ENCODE results near the gene PLCB1. TPM values are rescaled to one million over a fixed set of nuclear protein-coding genes. Genes with fewer than 3 reads are reported as not detected.

The PLCB1 gene
- polyA plus RNA-seq, 3 donors = 2.5 to 12.7 (median 3.6) TPM

DNA sequence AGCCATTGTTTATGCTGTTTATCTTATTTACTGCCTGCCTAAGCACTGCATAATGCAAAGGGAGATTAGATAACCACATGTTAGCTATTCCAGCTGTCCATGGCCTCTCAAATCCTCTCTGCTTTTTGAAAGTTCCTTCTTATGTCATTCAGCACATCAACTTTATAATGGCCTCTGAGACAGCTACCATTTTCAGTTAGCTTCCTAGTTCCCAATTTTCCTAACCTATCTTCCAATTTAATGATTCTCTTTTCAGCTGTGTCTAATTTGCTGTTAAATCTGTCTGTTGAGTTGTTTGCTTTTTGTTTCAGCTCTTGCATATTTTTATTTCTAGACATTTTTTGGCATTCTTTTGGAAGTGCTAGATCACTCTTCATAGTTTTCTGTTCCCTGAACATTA lies 763.4 kb downstream of the PLCB1 start:
- no peak overlapping the region for H3K27ac ChIP-seq (ENCODE audit: low read depth, low read length)

DNA sequence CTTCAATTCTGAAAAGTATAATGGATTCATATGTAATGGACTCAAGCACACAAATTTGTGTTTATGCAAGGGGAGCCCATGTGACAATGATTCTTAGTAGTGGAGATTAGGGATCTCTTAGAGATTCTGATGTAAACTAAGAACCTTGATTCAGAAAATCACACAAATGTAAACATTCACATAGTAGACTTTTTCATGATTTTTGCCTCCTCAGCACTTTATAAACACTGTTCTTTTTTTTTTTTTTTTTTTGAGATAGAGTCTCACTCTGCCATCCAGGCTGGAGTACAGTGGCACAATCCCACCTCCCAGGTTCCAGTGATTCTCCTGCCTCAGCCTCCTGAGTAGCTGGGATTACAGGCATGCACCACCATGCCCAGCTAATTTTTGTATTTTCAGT lies 766.8 kb downstream of the PLCB1 start:
- H3K27ac ChIP-seq (ENCODE audit: low read depth, low read length) = no peak overlapping the region

DNA sequence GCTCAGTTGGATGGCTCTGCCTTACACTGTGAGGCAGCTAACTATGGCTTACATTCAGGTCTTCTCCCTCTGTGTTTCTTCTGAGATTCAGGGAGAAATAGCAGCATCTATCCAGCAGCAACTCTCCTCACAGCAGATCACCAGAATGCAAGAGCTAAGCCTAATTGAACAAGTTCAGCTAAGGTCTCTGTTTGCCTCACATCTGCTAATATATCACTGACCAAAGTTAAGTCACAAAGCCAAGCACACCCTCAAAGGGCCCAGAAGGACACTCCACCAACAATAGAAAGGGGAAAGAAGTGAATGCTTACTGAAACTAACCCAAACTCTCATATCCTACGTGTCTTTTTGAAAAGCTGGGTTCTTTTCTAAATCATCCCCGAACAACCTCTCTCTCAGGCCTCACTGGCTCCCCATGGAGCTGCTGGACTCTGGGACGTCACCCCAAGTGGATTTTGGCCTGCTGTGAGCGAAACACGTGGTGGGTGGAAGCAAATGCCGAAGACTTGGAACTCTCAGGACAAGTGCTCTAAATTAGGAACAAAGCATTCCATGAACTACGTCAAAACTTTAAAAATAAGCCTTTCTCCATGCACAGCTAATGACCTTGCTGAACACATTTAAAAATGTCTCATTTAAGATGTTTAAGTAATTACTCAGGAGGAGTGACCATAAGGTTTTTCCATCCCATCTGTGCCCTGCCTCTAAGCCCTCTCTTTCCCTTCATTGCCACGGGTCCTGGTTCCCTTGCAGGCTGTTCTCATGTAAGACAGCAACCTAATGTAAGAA lies 769.4 kb downstream of the PLCB1 start:
- no peak overlapping the region for H3K27ac ChIP-seq (ENCODE audit: low read depth, low read length)
- 47 to 77% (median 61%) methylated on average over 8 of the region's 8 CpGs for WGBS, 3 donors

DNA sequence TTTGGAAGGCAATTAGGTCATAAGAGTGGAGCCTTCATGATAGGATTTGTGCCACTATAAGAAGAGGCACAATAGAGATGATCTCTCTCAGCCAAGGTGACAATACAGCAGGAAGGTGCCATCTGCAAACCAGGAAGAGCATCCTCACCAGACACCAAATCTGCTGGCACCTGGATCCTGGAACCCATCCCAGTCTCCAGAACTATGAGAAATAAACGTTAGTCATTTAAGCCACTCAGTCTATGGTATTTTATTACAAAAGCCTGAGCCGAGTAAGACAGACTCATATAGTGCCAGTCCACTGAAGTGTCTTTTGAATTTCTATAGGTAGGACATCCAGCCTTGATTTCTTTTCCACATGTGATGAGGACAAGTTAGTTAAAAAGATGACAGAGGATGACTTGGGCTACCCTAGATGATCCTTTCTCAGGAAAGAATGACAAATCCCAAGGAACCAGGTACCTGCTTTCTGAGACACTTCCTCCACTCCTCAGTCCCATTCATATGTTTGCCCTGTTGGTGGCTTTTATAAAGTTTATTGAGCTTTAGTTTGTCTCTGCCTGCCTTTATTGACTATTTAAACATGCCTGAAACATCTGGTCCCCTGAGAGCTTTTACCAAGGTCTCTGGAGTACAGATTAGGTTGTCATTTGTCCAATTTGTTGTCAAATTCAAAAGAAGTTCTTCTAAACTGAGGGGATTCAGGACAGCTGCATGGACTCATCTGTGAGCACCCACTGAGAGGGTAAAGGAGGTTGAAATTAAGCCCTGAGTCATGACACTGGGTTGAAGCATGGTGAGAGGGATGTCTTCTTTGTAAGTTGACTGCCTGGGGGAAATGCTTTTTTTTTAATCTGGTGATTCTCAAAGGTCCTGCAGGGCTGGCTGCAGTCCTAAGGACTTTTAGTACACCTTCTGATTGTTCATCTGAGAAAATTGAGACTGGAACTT lies 771.9 kb downstream of the PLCB1 start:
- H3K27ac ChIP-seq (ENCODE audit: low read depth, low read length) = no peak overlapping the region
- WGBS, 3 donors = 67 to 86% (median 74%) methylated on average over 2 of the region's 2 CpGs

DNA sequence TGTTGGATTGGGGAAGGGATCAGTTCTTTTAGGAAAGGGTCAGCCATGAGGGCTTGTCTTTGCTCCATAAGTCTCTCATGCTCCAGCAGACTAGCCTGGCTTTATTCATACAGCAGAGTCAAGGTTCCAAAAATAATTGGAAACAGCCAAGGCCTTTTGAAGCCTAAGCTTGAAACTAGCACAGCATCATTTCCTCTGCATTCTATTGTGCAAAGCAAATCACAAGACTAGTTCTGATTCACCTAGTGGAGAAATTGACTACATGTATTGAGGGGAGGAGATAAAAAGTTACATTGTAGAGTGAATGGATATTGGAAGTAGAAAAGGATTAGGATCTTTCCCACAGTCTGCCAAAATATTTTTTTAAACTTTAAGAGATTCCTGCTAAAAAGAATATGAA lies 777.5 kb downstream of the PLCB1 start:
- H3K27ac ChIP-seq (ENCODE audit: low read depth, low read length) = no peak overlapping the region

DNA sequence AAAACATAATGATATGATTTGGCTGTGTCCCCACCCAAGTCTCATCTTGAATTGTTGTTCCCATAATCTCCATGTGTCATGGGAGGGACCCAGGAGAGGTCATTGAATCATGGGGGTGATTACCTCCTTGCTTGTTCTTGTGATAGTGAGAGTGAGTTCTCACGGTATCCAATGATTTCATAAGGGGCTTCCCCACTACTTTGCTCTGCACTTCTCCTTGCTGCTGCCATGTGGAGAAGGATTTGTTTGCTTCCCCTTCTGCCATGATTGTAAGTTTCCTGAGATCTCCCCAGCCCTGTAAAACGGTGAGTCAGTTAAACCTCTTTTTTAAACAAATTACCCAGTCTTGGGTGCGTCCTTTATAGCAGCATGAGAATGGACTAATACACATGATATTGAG lies 780.0 kb downstream of the PLCB1 start:
- WGBS, 3 donors = 69 to 80% (median 79%) methylated on average over 3 of the region's 3 CpGs
- H3K27ac ChIP-seq (ENCODE audit: low read depth, low read length) = no peak overlapping the region

DNA sequence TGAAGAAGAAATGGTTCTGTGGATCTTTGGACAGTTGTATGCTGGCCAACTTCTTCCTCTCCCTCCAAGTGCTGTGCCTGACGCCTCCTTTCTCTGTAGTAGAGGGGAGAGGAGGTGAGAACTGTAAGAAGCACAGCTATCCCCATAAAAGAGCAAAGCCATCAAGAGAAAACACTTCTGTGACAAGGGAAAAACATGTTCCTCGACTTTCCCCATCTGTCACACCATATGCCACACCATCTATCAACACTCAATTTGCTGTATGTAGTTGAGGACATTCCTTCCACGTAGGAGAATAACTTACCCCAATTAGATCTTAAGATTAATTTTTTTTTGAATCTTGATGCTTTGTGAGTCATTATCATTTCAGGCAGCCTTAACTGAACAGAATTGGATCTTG lies 780.7 kb downstream of the PLCB1 start:
- 65 to 74% (median 72%) methylated on average over 3 of the region's 3 CpGs for WGBS, 3 donors
- H3K27ac ChIP-seq (ENCODE audit: low read depth, low read length) = no peak overlapping the region

DNA sequence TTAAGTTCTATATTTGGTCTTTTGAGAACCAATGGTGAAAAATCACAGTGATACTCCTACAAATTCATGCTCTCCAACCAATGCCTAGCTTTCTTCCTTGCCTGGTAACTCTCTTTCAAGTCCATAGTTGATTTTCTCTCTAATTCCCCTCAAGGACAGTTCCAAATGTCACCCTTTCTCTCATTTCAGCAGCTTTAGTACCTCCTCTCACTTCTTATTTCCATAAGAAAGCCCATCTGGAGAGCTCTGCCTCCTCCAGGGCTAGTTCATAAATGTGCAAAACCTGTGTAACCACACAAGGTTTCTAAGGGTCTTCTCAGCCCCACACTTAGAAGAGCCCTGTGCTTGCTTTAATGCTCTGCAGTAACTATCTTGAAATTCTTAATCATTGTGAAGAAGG lies 781.4 kb downstream of the PLCB1 start:
- H3K27ac ChIP-seq (ENCODE audit: low read depth, low read length) = no peak overlapping the region

DNA sequence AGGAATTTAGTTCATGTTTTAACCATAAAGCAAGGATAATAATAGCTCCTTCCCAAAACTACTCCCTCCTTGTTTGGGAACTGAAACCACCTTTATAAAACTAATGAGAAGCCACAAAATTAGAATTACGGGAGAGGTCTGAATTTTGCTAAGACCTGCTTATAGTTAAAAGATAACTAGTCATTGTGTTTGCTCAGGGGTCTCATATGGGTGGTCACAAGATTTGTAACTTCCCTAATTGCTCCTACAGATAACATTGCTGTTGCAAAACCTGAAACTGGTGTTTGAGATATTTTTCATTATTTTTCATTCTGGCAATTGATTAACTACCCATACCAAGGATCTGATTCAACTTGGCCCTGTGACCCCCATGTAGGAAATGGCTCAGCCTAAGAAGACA lies 782.4 kb downstream of the PLCB1 start:
- no peak overlapping the region for H3K27ac ChIP-seq (ENCODE audit: low read depth, low read length)

DNA sequence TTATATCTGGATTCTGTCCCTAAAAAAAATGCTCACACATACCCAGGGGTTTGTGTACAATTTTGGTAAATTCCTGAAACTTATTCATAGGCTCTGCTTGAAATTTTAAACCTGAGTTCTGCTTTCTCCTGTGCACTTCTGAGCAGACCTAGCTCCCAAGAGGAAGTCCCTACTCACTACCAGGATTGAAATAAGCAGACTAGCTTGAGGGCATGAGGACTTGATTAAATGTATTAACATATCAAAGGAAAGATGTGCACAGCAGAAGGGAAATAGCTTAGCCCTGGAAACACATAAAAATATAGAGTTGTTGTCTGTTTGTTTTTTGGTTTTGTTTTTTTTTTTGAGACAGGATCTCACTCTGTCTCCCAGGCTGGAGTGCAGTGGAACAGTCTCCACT lies 785.0 kb downstream of the PLCB1 start:
- no peak overlapping the region for H3K27ac ChIP-seq (ENCODE audit: low read depth, low read length)

More for the DNA sequence above, 782.4 kb downstream of the PLCB1 start:
- 82 to 95% (median 94%) methylated on average over 1 of the region's 1 CpG for WGBS, 3 donors

DNA sequence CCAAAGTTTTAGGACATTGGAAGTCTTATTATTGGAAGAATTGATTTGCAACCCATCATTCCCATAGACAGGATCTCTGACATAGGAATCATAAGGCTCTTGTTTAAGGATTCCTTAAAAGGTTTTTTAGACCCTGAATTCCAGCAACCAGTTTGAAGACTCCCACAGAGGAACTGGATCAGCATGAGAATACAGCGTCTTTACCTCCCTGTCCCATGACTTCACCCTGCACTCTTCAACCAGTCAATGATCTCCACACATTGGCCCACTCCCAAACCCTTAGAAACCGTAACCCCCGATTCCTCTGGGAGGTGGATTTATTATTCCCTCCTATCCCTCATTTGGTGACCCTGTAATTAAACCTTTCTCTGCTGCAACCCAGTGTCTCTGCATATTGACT lies 786.1 kb downstream of the PLCB1 start:
- WGBS, 3 donors = 88 to 94% (median 93%) methylated on average over 3 of the region's 3 CpGs
- no peak overlapping the region for H3K27ac ChIP-seq (ENCODE audit: low read depth, low read length)

DNA sequence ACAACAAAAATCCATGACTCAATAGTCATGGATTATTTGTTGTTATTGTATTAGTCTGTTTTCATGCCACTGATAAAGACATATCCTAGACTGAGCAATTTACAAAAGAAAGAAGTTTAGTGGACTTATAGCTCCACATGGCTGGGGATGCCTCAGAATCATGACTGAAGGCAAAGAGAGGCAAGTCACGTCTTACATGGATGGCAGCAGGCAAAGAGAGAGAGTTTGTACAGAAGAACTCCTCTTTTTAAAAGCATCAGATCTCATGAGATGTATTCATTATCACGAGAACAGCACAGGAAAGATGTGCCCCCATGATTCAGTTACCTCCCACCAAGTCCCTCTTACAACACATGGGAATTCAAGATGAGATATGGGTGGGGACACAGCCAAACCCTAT lies 792.5 kb downstream of the PLCB1 start:
- WGBS, 3 donors = 62 to 94% (median 80%) methylated on average over 2 of the region's 2 CpGs
- no peak overlapping the region for H3K27ac ChIP-seq (ENCODE audit: low read depth, low read length)

DNA sequence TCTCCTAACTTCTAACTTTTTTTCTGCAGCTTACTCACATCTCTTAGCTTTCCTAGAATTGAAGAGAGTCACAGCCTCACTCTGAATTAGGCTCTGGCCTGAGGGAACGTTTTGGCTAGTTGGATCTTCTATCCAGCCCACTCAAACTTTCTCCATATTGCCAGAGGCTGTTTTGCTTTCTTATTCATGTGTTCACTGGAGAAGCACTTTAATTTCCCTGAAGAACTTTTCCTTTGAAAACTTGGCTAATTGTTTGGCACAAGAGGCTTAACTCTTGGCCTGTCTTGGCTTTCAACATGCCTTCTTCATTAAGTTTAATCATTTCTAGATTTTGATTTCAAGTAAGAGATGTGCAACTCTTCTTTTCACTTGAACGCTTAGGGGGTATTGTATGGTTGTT lies 798.7 kb downstream of the PLCB1 start:
- H3K27ac ChIP-seq (ENCODE audit: low read depth, low read length) = no peak overlapping the region
- 59 to 65% (median 62%) methylated on average over 2 of the region's 2 CpGs for WGBS, 3 donors

DNA sequence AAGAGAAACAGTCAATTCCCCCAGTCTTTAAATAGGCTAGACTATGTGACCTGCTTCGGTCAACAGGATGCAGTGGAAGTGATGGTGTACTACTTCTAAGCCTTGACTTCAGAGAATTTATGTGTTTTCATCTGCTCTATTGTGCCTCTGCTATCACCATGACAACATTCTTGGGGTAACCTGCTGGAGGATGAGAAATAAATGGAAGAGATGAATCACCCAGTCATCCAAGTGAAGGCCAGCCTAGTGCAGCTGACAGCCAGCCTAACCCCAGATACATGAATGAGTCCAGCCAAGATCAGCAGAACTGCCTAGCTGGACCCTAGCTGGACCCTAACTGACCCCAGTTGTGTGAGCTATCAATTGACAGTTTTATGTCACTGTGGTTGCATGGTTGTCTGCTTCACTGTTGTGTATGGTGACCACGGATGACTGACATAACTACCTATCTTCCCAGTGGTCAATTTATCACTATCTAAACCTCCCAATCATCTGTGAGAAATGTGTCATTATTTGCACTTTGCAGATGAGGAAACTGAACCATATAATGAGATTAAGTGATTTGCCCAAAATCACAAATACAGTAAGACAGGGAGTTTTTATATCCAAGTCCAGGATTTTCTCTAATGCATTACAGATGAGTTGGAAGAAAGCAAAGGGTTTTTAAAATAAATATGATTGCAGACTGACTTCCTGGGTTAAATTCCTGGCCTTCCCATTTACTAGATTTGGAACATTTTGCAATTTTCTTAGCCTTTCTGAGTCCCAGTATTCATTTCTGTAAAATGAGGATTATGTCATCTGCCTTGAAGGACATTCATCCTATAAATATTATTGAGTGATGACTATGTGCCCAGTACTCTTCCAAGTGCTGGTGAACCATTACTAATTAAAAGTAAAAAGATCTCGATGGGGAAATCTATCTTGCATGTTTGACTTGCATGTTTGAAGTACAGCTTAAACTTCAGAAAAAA lies 800.4 kb downstream of the PLCB1 start:
- no peak overlapping the region for H3K27ac ChIP-seq (ENCODE audit: low read depth, low read length)
- WGBS, 3 donors = 40 to 51% (median 47%) methylated on average over 3 of the region's 3 CpGs

DNA sequence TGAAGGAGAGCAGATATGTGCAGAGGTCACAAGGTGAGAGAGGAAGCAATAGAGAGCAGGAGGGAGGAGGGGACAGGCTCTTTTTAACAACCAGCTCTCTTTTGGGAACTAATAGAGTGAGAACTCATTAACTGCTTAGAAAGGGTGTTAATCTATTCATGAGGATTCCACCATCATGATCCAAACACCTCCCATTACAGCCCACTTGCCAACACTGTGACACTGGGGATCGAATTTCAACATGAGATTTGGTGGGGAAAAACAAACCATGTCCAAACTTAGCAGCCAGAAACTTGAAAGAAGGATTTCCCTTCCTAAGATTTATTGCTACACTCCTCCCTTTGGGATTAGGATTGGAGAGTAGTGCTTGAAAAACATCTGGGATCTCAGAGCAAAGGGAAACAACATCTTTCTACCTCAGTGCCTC lies 801.3 kb downstream of the PLCB1 start:
- WGBS, 3 donors = 22 to 39% (median 29%) methylated on average over 1 of the region's 1 CpG
- no peak overlapping the region for H3K27ac ChIP-seq (ENCODE audit: low read depth, low read length)

DNA sequence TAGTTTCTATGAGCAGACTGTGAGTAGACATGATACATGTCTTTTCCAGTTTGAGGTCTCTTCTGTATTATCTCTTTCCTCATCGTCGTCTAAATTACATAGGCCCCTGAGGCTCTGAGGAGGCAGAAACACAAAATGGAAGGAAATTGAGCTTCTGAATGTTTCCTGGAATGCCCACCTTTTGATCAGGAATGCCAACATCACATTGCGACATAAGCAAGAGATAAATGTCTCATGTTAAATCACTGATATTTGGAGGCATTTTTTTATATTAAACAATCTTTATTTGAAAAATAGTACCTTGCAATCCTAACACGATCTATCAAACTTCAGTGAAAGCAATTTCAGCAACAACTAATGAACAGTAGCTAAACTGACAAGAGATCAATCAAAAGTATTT lies 802.3 kb downstream of the PLCB1 start:
- H3K27ac ChIP-seq (ENCODE audit: low read depth, low read length) = no peak overlapping the region
- 71 to 76% (median 75%) methylated on average over 4 of the region's 4 CpGs for WGBS, 3 donors
